Measurements from ENCODE around the gene CYP2D6.
"Not testable (repeated sequence)": the region's sequence is repeated elsewhere in the genome, so short reads cannot be mapped to it uniquely, and the experiment has no call there.

Gene CYP2D6

GRCh38 chr22:42156598-42156997 is 26.0 kb upstream of the CYP2D6 start:
- no peak for DNase-seq

- no peak for DNase-seq
These were observed 25.5 kb upstream of the CYP2D6 start for GRCh38 chr22:42156121-42156520.

DNA sequence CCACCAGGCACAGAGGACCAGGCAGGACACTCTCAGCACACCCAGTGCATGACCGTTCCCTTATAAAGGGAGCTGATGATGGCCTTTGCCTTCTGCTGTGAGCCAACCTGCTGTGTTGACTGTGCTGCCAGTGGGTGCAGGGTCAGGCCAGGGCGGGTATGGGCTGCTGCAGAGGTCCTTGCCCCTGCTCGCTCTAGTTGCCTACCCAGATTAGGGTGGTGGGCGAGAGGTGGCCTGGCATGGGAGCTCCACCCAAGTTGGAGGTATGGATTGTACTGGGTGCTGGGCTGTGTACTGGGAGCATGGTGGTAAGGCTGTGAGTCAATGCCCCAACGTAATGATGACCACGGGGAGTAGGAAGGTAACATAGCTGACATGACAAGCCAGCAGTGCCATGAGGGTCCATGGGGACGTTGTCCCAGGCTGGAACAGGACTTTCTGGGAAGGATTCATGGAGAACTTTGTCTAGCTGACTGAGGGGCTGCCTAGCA is 24.5 kb upstream of the CYP2D6 start:
- no peak for DNase-seq

DNA sequence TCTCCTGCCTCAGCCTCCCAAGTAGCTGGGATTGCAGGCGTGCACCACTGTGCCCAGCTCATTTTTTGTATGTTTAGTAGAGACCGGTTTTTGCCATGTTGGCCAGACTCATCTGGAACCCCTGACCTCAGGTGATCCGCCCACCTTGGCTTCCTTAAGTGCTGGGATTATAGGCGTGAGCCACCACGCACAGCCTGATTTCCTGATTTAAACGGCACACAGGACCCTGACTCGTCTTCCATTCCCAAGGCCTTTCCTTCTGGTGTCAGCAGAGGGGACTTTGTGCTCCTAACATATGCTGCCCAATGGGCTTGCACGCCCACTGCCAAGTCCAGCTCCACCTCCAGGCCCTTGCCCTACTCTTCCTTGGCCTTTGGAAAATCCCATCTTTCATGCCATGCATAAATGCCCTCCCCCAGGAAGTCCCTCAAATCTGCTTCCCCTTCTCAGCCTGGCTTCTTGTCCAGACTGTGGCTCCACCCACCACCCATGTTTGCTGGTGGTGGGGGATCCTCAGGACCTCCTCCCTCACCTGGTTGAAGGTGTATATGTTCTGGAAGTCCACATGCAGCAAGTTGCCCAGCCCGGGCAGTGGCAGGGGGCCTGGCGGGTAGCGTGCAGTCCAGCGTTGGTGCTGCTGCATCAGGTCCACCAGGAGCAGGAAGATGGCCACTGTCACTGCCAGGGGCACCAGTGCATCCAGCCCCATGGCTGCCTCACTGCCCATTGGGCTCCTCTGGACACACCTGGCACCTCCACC is 23.9 kb upstream of the CYP2D6 start:
- no peak for DNase-seq

DNA sequence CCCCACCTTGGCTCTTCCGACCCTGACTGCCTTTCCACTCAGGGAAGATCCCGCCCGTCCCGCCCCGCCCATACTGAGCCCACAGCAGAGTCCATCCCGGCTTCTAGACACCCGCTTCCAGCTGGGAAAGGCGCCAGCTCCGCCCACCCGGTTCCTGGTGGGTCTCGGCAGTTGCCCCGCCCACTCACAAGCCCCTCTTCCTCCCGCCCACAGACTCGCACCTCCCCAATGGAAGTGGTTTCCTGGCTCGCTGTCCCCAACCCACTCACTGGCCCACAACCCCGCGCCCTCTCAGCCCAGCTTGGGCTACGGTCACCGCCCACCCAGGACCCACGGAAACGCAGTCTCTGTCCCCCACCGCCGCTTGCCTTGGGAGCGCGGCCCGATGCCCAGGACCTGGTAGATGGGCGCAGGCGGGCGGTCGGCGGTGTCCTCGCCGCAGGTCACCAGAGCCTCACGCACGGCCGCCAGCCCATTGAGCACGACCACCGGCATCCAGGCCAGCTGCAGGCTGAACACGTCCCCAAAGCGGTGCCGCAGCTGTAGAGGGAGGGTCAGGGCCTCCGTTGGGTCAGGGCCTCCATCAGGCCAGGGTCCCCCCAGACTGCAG is 22.2 kb upstream of the CYP2D6 start:
- DNase-seq = no peak

DNA sequence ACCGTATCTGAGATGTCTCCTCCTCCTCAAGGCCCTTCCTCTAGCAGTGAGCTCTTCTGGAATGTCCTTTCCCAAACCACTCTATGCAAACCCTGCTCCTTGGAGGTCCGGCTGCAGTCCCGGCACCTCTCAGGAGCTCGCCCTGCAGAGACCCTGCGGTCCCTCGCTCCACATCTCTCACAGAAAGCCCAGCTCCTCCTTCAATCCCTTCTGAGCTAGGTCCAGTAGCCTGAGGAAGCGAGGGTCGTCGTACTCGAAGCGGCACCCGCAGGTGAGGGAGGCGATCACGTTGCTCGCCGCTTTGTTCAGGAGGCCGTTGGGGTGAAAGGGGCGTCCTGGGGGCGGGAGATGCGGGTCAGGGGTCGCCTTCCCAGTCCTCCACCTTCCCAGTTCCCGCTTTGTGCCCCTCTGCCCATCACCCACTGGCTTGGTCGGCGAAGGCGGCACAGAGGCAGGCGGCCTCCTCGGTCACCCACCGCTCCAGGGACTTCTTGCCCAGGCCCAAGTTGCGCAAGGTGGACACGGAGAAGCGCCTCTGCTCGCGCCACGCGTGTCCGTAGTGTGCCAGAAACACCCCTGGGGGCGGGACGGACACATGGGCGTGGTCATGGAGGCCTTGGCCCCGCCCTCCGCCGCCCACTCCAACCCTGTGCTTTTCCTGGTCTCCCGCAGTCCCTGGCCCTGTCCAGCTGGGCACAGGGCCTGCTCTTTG is 21.5 kb upstream of the CYP2D6 start:
- no peak for DNase-seq

- DNase-seq = no peak
These were observed 20.3 kb upstream of the CYP2D6 start for GRCh38 chr22:42150727-42151590.

GRCh38 chr22:42149798-42150197 is 19.2 kb upstream of the CYP2D6 start:
- not testable (repeated sequence) for DNase-seq

GRCh38 chr22:42145175-42145574 is 14.6 kb upstream of the CYP2D6 start:
- no peak for DNase-seq

GRCh38 chr22:42143859-42144822 is 13.5 kb upstream of the CYP2D6 start:
- not testable (repeated sequence) for DNase-seq

- no peak for DNase-seq
These were observed 12.3 kb upstream of the CYP2D6 start for GRCh38 chr22:42142771-42143461.

GRCh38 chr22:42141307-42142057 is 10.9 kb upstream of the CYP2D6 start:
- DNase-seq = not testable (repeated sequence)

DNA sequence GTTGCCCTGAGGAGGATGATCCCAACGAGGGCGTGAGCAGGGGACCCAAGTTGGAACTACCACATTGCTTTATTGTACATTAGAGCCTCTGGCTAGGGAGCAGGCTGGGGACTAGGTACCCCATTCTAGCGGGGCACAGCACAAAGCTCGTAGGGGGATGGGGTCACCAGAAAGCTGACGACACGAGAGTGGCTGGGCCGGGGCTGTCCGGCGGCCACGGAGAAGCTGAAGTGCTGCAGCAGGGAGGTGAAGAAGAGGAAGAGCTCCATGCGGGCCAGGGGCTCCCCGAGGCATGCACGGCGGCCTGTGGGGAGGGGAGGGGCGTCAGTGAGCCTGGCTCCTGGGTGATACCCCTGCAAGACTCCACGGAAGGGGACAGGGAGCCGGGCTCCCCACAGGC is 9.5 kb upstream of the CYP2D6 start:
- DNase-seq = not testable (repeated sequence)

GRCh38 chr22:42139508-42139907 is 8.9 kb upstream of the CYP2D6 start:
- DNase-seq = not testable (repeated sequence)

GRCh38 chr22:42138972-42139371 is 8.4 kb upstream of the CYP2D6 start:
- DNase-seq = no peak

DNA sequence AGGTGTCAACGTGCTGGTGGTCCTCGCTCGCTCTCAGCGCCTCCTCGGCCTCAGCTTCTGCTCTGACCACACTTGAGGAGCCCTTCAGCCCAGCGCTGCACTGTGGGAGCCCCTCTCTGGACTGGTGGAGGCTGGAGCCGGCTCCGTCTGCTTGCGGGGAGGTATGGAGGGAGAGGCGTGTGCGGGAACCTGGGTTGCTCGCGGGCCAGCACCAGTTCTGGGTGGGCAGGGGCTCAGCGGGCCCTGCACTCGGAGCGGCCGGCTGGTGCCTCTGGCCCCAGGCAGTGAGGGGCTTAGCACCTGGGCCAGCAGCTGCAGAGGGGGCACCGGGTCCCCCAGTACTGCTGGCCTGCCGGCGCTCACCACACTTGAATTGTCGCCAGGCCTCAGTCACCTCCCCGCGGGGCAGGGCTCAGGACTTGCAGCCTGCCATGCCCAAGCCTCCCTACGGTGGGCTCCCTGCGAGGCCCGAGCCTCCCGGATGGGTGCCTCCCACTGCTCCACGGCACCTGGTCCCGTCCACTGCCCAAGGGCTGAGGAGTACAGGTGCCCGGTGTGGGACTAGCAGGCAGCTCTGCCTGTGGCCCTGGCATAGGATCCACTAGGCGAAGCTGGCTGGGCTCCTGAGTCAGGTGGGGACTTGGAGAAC is 7.6 kb upstream of the CYP2D6 start:
- DNase-seq = no peak

- not testable (repeated sequence) for DNase-seq
These were observed 5.1 kb upstream of the CYP2D6 start for GRCh38 chr22:42135688-42136087.

- no peak for DNase-seq
These were observed 3.8 kb upstream of the CYP2D6 start for GRCh38 chr22:42134100-42135020.

Data from NCI-H510A treated with DMSO at 0.1 percent for 48 hours (cell line).